Activated gamma-delta T cell (primary cell): ENCODE measurements around the gene ATF1.
"Not testable (repeated sequence)": the region's sequence is repeated elsewhere in the genome, so short reads cannot be mapped to it uniquely, and the experiment has no call there.

Experiments
- DNase-seq: peaks from one replicate; lab custom pipeline; 2025; lab: John Stamatoyannopoulos, UW

Gene ATF1

DNA sequence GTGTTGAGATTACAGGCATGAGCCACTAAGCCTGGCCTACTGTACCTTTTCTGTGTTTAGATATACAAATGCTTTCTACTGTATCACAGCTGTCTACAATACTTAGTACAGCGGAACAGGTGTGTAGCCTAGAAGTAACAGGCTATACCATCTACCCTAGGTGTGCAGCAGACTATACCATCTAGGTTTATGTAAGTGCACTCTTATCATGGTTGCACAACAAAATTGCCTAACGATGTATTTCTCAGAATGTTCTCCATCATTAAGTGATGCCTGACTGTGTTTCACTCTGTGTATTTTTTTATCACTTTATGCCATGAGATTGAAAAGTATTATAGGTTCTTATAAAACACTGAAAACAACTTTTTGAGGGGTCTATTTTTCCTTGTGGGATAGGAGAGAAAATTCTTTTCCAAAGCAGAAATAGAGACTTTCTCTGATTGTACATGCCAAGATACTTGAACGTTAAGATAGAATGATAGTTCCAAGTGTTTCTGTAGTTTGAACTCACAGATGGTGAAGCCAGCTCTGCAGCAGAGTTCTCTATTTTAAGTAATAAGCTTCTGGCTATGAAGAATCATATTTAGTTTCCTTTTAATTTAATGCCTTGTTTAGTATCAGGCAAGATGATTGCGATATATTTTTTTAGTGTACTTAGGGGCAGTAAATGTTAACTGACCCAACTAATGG, 95.9 kb downstream of the ATF1 start:
- no peak for DNase-seq

DNA sequence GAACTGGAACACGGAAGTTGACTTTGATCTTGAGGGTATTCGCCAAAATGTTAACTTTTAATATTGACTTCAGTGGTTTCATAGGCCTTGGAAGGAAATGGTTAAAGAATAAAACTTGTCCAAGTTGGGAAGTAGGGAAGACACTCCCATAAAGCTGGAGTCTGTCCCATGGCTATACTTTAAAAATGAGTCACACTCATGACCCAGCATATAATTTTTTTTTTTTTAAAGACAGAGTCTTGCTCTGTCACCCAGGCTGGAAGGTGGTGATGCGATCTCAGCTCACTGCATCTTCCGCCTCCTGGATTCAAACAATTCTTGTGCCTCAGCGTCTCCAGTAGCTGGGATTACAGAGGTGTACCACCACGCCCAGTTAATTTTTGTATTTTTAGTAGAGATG, 98.4 kb downstream of the ATF1 start:
- no peak for DNase-seq

DNA sequence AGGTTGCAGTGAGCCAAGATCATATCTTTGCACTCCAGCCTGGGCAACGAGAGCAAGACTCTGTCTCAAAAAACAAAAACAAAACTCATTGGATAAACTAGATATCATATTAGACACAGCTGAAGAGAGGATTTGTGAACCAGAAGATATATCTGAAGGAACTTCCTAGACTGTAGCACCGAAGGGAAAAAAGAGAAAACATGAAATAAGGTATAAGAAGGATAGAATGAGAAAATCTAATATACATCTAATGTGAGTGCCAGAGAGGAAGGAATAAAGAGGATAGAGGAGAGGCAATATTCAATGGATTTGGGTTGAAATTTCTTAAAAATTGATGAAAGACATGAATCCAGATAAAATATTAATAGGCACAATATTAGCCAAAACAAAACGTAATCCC, 101.4 kb downstream of the ATF1 start:
- no peak for DNase-seq

DNA sequence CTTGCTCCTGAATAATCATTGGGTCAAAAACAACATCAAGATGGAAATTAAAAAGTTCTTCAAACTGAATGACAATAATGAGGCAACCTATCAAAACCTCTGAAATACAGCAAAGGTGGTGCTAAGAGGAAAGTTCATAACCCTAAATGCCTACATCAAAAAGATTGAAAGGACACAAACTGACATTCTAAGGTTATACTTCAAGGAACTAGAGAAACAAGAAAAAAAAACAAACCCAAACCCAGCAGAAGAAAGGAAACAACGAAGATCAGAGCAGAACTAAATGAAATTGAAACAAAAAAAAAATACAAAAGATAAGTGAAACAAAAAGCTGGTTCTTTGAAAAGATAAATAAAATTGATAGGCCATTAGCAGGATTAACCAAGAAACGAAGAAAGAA, 105.0 kb downstream of the ATF1 start:
- DNase-seq = not testable (repeated sequence)
